Loucy (cell line): Measurements from ENCODE around the gene RPE65.

ENCODE experiments used
- EZH2phosphoT487 ChIP-seq: fragments of 200-600 bp; IDR thresholded peaks from 2 replicates; pipeline ENCODE4 v1.6.1; 2018; ENCODE audit warnings: antibody characterized with exemption, mild to moderate bottlenecking, moderate library complexity, borderline replicate concordance
- TF ChIP-seq, protein P1 (sequence below): fragments of 200-600 bp; sonication (generic); conservative IDR thresholded peaks from 2 replicates; pipeline ENCODE4 v1.5.1; 2014; ENCODE audit warnings: mild to moderate bottlenecking, antibody characterized with exemption, low read length

DNA sequence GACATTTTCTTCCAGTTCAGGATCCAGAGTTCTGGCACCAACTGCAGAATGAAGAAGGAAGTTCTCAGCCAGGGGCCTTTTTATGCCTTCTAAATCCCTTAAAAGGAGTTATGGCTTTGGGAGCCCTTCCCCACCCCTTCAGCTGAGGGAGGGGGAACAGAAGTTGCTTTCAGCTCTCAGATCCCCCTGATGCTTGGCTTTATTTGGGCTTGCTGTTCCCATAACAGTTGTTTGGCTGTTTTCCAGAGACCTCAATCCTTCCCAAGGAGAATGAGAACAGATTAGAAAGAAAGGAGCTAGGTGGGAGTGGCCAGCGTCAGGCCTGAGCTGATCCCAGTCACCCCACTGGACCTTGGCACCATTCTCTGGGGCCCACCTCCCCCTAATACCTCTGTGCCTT lies at the start of gene RPE65:
- TF ChIP-seq, protein P1, sequence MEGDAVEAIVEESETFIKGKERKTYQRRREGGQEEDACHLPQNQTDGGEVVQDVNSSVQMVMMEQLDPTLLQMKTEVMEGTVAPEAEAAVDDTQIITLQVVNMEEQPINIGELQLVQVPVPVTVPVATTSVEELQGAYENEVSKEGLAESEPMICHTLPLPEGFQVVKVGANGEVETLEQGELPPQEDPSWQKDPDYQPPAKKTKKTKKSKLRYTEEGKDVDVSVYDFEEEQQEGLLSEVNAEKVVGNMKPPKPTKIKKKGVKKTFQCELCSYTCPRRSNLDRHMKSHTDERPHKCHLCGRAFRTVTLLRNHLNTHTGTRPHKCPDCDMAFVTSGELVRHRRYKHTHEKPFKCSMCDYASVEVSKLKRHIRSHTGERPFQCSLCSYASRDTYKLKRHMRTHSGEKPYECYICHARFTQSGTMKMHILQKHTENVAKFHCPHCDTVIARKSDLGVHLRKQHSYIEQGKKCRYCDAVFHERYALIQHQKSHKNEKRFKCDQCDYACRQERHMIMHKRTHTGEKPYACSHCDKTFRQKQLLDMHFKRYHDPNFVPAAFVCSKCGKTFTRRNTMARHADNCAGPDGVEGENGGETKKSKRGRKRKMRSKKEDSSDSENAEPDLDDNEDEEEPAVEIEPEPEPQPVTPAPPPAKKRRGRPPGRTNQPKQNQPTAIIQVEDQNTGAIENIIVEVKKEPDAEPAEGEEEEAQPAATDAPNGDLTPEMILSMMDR = no peak
- no peak for TF ChIP-seq EZH2phosphoT487
